B cell (primary cell): ENCODE measurements around the gene SLC2A10.

Experiments used
- EZH2 ChIP-seq: IDR thresholded peaks from 2 replicates; pipeline ENCODE4 v1.6.1; 2012; ENCODE audit warnings: borderline replicate concordance, low read depth, mild to moderate bottlenecking, moderate library complexity, low read length; ENCODE audit not compliant: insufficient read depth, poor library complexity, severe bottlenecking
- TF ChIP-seq, protein P1 (sequence below): fragments of 200-600 bp; IDR thresholded peaks from one replicate; pipeline ENCODE4 v1.8.0; 2022; ENCODE audit warnings: antibody characterized with exemption, mild to moderate bottlenecking

DNA sequence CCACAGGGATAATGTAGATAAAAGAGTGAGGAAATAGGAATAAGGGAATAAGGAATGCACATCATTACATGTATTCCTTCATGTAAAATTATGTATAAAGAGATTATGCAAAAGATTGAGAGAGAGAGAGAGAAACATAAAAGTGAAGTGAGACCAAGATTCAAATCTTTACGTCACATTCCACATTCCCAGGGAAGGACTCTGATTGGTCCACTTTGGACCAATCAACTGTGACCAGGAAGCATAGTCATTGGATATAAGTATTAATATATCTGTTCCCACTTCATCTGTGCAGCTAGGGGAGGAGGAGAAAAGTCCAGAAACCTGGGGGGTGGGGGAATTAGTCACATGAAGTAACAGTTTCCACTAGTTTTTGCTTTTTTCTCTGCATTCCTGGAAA lies 66.4 kb downstream of the SLC2A10 start:
- TF ChIP-seq, protein P1, sequence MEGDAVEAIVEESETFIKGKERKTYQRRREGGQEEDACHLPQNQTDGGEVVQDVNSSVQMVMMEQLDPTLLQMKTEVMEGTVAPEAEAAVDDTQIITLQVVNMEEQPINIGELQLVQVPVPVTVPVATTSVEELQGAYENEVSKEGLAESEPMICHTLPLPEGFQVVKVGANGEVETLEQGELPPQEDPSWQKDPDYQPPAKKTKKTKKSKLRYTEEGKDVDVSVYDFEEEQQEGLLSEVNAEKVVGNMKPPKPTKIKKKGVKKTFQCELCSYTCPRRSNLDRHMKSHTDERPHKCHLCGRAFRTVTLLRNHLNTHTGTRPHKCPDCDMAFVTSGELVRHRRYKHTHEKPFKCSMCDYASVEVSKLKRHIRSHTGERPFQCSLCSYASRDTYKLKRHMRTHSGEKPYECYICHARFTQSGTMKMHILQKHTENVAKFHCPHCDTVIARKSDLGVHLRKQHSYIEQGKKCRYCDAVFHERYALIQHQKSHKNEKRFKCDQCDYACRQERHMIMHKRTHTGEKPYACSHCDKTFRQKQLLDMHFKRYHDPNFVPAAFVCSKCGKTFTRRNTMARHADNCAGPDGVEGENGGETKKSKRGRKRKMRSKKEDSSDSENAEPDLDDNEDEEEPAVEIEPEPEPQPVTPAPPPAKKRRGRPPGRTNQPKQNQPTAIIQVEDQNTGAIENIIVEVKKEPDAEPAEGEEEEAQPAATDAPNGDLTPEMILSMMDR: no peak
- TF ChIP-seq EZH2: no peak
